NCI-H187 (cell line): ENCODE results near the gene NDUFB2.
"Not testable (repeated sequence)": the region's sequence is repeated elsewhere in the genome, so short reads cannot be mapped to it uniquely, and the experiment has no call there.

Source experiments
- DNase-seq, 2 experiments: peaks; one replicate each; lab custom pipeline; 2025; lab: John Stamatoyannopoulos, UW

NDUFB2 gene

GRCh38 chr7:140672382-140673062 is 24.0 kb upstream of the NDUFB2 start, which contains the start of gene ADCK2:
Gene ADCK2, plus strand, starts transcription at chr7:140672945. Its CDS starts 386 bp downstream, at chr7:140673331.
- peak; percentile 44 to 51 for DNase-seq

GRCh38 chr7:140673063-140673773 is 23.3 kb upstream of the NDUFB2 start:
- peak; percentile 21 to 69 for DNase-seq

GRCh38 chr7:140673774-140674155 is 22.7 kb upstream of the NDUFB2 start:
- DNase-seq, result no peak

- no peak for DNase-seq
These were observed 22.1 kb upstream of the NDUFB2 start for GRCh38 chr7:140674356-140674800.

- peak in 1 of 2 experiments; percentile 6 for DNase-seq
These were observed 21.4 kb upstream of the NDUFB2 start for GRCh38 chr7:140674899-140675701.

- DNase-seq, result no peak
These were observed 20.8 kb upstream of the NDUFB2 start for GRCh38 chr7:140675726-140676125.

GRCh38 chr7:140676306-140676705 is 20.2 kb upstream of the NDUFB2 start:
- no peak for DNase-seq

- DNase-seq, result not testable (repeated sequence)
These were observed 19.6 kb upstream of the NDUFB2 start for GRCh38 chr7:140676956-140677355.

- DNase-seq, result no peak
These were observed 19.0 kb upstream of the NDUFB2 start for GRCh38 chr7:140677496-140677895.

GRCh38 chr7:140678081-140678815 is 18.3 kb upstream of the NDUFB2 start:
- DNase-seq, result no peak

GRCh38 chr7:140678816-140679130 is 17.7 kb upstream of the NDUFB2 start:
- DNase-seq, result no peak

GRCh38 chr7:140679186-140679585 is 17.3 kb upstream of the NDUFB2 start:
- DNase-seq, result no peak

GRCh38 chr7:140680886-140681285 is 15.6 kb upstream of the NDUFB2 start:
- no peak for DNase-seq

GRCh38 chr7:140681766-140682165 is 14.7 kb upstream of the NDUFB2 start:
- DNase-seq, result no peak

GRCh38 chr7:140683657-140684056 is 12.9 kb upstream of the NDUFB2 start:
- no peak for DNase-seq

GRCh38 chr7:140684066-140684950 is 12.2 kb upstream of the NDUFB2 start:
- DNase-seq, result no peak

GRCh38 chr7:140685407-140686087 is 11.0 kb upstream of the NDUFB2 start:
- no peak for DNase-seq

- DNase-seq, result no peak
These were observed 9.6 kb upstream of the NDUFB2 start for GRCh38 chr7:140686921-140687320.

GRCh38 chr7:140688341-140688740 is 8.2 kb upstream of the NDUFB2 start:
- DNase-seq, result no peak
